MM.1S (cell line): ENCODE results near the gene FAM78B.
A peak's percentile ranks its signal among the peaks of the same experiment; 100 is the strongest.

Source experiments
- EZH2 ChIP-seq: fragments of 300-600 bp; sonication (generic); optimal IDR thresholded peaks from 2 replicates; pipeline ENCODE3; 2017; ENCODE audit warnings: low read depth, mild to moderate bottlenecking, antibody characterized with exemption, low read length, mixed read lengths
- TF ChIP-seq, protein P1 (sequence below): fragments of 300-600 bp; sonication (generic); IDR thresholded peaks from 2 replicates; pipeline ENCODE4 v1.5.1; 2016; ENCODE audit warnings: antibody characterized with exemption, low read length, mixed read lengths

DNA sequence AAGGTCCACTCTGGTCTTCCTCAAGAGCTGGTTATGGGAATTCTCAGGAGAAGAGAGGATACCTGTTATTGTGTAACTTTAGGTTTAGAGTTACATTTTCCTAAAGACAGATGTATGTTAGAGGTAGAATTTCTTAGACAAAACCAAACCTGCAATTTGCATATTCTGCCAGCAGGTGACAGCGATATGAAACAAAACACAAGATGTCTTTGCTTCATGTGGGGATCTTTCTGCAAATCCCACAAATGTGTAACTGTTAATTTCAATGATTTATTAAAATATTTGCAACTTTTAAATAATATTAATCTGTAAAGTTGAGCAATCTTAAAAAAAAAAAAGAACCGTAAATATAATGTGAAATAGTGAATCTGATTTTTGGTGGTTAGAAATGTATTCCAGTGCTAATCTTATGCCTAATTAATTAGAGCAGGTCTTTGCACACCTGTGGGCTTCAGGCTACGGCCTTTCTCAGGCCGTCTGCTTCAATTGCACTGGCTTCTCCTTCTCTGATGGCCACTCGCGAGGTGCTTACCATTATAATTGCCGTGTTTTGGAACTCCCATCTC is 33.4 kb downstream of the FAM78B start:
- TF ChIP-seq, protein P1, sequence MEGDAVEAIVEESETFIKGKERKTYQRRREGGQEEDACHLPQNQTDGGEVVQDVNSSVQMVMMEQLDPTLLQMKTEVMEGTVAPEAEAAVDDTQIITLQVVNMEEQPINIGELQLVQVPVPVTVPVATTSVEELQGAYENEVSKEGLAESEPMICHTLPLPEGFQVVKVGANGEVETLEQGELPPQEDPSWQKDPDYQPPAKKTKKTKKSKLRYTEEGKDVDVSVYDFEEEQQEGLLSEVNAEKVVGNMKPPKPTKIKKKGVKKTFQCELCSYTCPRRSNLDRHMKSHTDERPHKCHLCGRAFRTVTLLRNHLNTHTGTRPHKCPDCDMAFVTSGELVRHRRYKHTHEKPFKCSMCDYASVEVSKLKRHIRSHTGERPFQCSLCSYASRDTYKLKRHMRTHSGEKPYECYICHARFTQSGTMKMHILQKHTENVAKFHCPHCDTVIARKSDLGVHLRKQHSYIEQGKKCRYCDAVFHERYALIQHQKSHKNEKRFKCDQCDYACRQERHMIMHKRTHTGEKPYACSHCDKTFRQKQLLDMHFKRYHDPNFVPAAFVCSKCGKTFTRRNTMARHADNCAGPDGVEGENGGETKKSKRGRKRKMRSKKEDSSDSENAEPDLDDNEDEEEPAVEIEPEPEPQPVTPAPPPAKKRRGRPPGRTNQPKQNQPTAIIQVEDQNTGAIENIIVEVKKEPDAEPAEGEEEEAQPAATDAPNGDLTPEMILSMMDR, result peak; percentile 82
- TF ChIP-seq EZH2, result no peak
